Activated T-helper 17 cell treated with anti-CD3 and anti-CD28 coated beads, Interleukin-2, amount 50 U/mL, for 72 hours (primary cell): ENCODE data around the gene SLC25A52. TPM values are rescaled to one million over a fixed set of nuclear protein-coding genes. Genes with fewer than 3 reads are reported as not detected.
A peak's percentile ranks its signal among the peaks of the same experiment; 100 is the strongest.
"Not testable (repeated sequence)": the region's sequence is repeated elsewhere in the genome, so short reads cannot be mapped to it uniquely, and the experiment has no call there.

Experiments used
- ATAC-seq: fragments of 150-1000 bp; cut with Tn5 transposase; replicated peaks from 2 replicates; pipeline ENCODE4 v1.10.0; 2021; ENCODE audit warnings: mild to moderate bottlenecking, moderate library complexity
- H3K27ac Mint-ChIP-seq: one replicate; pipeline ENCODE4 v1.8.0; 2022; ENCODE audit warnings: mixed read lengths
- H3K27me3 Mint-ChIP-seq: one replicate; pipeline ENCODE4 v1.8.0; 2022; ENCODE audit warnings: mixed read lengths
- H3K36me3 Mint-ChIP-seq: one replicate; pipeline ENCODE4 v1.8.0; 2022; ENCODE audit warnings: low read depth, mild to moderate bottlenecking, mixed read lengths
- H3K4me1 Mint-ChIP-seq: one replicate; pipeline ENCODE4 v1.8.0; 2022; ENCODE audit warnings: mixed read lengths
- H3K4me3 Mint-ChIP-seq: one replicate; pipeline ENCODE4 v1.8.0; 2022; ENCODE audit warnings: mild to moderate bottlenecking, mixed read lengths
- H3K9me3 Mint-ChIP-seq: one replicate; pipeline ENCODE4 v1.8.0; 2022; ENCODE audit warnings: mixed read lengths
- total RNA-seq, 2 donors: library from RNA; stranded (reverse); gene quantifications; one replicate each; pipeline ENCODE4 v1.2.3, GENCODE V29; 2022

Gene SLC25A52
- total RNA-seq, 2 donors from 2014 or later: not detected

GRCh38 chr18:31773774-31774476 is 13.2 kb upstream of the SLC25A52 start:
- H3K27me3 Mint-ChIP-seq: peaks cover 3% of the 10 kb centered on the region
- H3K36me3 Mint-ChIP-seq: no peaks in the 10 kb centered on the region
- no peak overlapping the region for H3K4me3 Mint-ChIP-seq
- H3K27ac Mint-ChIP-seq: no peak overlapping the region
- H3K4me1 Mint-ChIP-seq: no peaks in the 10 kb centered on the region
- H3K9me3 Mint-ChIP-seq: peaks cover 6% of the 10 kb centered on the region
- ATAC-seq: no peak

DNA sequence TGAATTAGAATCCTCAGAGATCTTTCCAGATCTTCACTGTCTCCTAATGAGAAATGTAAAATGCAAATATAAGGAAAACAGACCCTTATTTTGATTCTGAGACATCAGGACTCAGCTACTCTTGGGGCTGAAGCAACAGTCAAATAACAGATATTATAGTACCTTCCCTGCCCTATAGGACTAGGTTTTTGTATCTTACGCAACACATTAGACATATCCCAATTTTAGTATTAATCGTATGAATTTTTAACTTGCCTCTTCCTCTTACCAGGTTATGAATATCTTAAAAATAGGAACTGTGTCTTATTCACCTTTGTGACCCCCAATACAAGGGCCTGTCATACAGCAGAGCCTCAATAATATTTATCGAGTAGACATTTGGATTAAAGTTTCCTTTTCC is 12.0 kb upstream of the SLC25A52 start:
- Mint-ChIP-seq H3K27me3 (peaks cover 6% of the 10 kb centered on the region), H3K36me3 (no peaks in the 10 kb centered on the region)

GRCh38 chr18:31750273-31750672 is 10.4 kb downstream of the SLC25A52 start:
- Mint-ChIP-seq H3K9me3 (no peaks in the 10 kb centered on the region), H3K36me3 (no peaks in the 10 kb centered on the region), H3K27ac (no peak overlapping the region), H3K27me3 (peaks cover 13% of the 10 kb centered on the region), H3K4me3 (no peak overlapping the region), H3K4me1 (no peaks in the 10 kb centered on the region)
- no peak for ATAC-seq

More for the DNA sequence above, 12.0 kb upstream of the SLC25A52 start:
- Mint-ChIP-seq H3K27ac (no peak overlapping the region), H3K4me1 (no peaks in the 10 kb centered on the region), H3K4me3 (no peak overlapping the region), H3K9me3 (no peaks in the 10 kb centered on the region)
- ATAC-seq: no peak

DNA sequence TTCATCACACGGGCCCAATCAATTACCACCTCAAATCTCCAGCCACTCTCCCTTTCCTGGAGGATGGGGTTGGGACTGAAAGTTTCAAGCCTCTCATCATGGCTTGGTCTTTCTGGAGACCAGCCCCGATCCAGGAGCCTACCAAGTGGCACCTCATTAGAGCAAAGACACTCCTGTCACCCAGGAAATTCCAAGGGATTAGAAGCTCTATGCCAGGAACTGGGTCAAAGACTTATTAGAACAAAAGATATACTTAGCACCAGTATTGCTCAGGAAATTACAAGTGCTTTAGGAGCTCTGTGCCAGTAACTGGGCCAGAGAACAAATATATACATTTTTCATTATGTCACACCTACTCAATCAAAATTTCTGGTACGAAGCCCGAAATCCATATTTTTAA is 14.3 kb downstream of the SLC25A52 start:
- ATAC-seq: no peak
- H3K4me1 Mint-ChIP-seq: no peaks in the 10 kb centered on the region
- H3K36me3 Mint-ChIP-seq: no peaks in the 10 kb centered on the region
- no peaks in the 10 kb centered on the region for H3K9me3 Mint-ChIP-seq
- H3K27ac Mint-ChIP-seq: no peak overlapping the region
- H3K4me3 Mint-ChIP-seq: no peak overlapping the region
- peaks cover 12% of the 10 kb centered on the region for H3K27me3 Mint-ChIP-seq

DNA sequence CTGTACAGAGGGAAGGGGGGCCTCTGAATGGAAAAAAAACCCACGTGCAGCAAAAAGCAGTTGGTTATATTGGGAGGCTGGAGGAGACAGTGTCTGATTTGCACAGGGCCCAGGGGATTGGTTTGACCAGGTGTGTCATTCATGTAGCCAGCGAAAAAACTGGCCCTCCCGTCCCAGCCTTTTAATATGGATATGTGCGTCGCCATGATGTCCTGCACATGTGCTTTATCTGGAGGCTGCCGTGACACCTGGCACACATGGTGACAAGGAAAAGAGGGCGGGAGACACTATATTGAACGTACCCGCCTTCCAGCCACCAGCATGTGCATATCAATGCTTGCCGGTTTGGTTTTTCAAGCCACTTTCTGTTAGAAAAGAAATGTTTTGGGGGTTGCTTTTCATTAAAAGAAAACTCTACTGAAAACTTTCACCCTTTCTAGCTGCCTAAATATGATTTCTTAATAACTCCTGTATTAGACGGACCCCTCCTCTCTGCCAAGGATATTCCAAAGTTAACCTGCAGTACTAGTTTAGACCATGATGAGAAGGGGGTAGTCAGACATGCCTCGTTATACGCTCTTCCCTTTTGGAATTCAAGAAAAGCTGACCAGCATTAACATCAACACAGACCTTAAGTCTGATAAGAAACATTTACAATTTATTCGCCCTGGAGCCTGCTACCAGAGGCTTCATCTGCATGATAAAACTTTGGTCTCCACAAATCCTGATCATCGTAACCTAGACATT is 16.2 kb downstream of the SLC25A52 start:
- H3K4me1 Mint-ChIP-seq: no peaks in the 10 kb centered on the region
- H3K4me3 Mint-ChIP-seq: no peak overlapping the region
- no peaks in the 10 kb centered on the region for H3K36me3 Mint-ChIP-seq
- peaks cover 9% of the 10 kb centered on the region for H3K27me3 Mint-ChIP-seq
- no peak for ATAC-seq
- H3K27ac Mint-ChIP-seq: no peak overlapping the region
- no peaks in the 10 kb centered on the region for H3K9me3 Mint-ChIP-seq

GRCh38 chr18:31743600-31743999 is 17.1 kb downstream of the SLC25A52 start:
- not testable (repeated sequence) for H3K27ac Mint-ChIP-seq, H3K4me3 Mint-ChIP-seq, H3K4me1 Mint-ChIP-seq, H3K27me3 Mint-ChIP-seq, H3K36me3 Mint-ChIP-seq, ATAC-seq, H3K9me3 Mint-ChIP-seq

- H3K9me3 Mint-ChIP-seq: peaks cover 7% of the 10 kb centered on the region
- H3K36me3 Mint-ChIP-seq: no peaks in the 10 kb centered on the region
- H3K4me1 Mint-ChIP-seq: no peaks in the 10 kb centered on the region
- no peak overlapping the region for H3K4me3 Mint-ChIP-seq
- no peak for ATAC-seq
- peaks cover 4% of the 10 kb centered on the region for H3K27me3 Mint-ChIP-seq
- H3K27ac Mint-ChIP-seq: no peak overlapping the region
Measured at GRCh38 chr18:31741097-31741735, 19.5 kb downstream of the SLC25A52 start.

DNA sequence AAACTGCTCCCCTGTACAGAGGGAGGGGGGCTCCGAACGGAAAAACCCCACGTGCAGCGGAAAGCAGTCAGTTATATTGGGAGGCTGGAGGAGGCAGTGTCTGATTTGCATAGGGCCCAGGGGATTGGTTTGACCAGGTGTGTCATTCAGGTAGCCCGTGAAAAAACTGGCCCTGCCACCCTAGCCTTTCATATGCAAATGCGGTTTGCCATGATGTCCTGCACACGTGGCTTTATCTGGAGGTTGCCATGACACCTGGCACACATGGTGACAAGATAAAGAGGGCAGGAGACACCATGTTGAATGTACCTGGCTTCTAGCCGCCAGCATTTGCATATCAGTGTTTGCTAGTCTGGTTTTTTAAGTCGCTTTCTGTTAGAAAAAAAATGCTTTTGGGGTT is 20.5 kb downstream of the SLC25A52 start:
- Mint-ChIP-seq H3K4me1 (no peaks in the 10 kb centered on the region), H3K9me3 (peaks cover 7% of the 10 kb centered on the region), H3K27me3 (peaks cover 4% of the 10 kb centered on the region), H3K27ac (no peak overlapping the region), H3K36me3 (no peaks in the 10 kb centered on the region), H3K4me3 (no peak overlapping the region)
- ATAC-seq: no peak

- peaks cover 4% of the 10 kb centered on the region for H3K27me3 Mint-ChIP-seq
- ATAC-seq: no peak
- no peaks in the 10 kb centered on the region for H3K36me3 Mint-ChIP-seq
- peaks cover 7% of the 10 kb centered on the region for H3K9me3 Mint-ChIP-seq
- no peaks in the 10 kb centered on the region for H3K4me1 Mint-ChIP-seq
- H3K27ac Mint-ChIP-seq: no peak overlapping the region
- no peak overlapping the region for H3K4me3 Mint-ChIP-seq
Measured at GRCh38 chr18:31739651-31740050, 21.0 kb downstream of the SLC25A52 start.

GRCh38 chr18:31738460-31739407 is 21.9 kb downstream of the SLC25A52 start:
- Mint-ChIP-seq H3K27me3 (peaks cover 4% of the 10 kb centered on the region), H3K27ac (peak overlapping the region; percentile 42), H3K4me1 (no peaks in the 10 kb centered on the region), H3K9me3 (peaks cover 7% of the 10 kb centered on the region), H3K4me3 (no peak overlapping the region), H3K36me3 (no peaks in the 10 kb centered on the region)
- ATAC-seq: no peak

DNA sequence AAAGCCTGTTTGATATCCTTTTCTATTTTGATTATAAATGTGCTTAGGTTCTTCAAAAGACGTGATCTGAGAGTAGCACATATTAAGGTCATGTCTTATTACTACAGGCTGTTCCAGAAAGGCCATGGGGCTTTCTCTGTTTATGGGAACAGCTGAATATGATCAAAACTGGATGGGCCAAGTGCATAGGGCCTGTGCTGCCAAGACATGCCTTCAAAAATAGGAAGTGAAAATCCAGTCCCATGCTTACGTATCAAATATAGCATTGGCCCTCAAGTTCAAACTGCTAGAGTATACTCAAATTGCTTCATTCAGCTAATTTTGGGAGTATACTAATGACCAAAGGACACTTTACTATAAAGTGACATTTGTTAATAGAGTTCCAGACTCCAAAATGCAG is 24.1 kb downstream of the SLC25A52 start:
- ATAC-seq: no peak
- Mint-ChIP-seq H3K36me3 (no peaks in the 10 kb centered on the region), H3K27ac (no peak overlapping the region), H3K27me3 (no peaks in the 10 kb centered on the region), H3K9me3 (peaks cover 7% of the 10 kb centered on the region), H3K4me3 (no peak overlapping the region), H3K4me1 (no peaks in the 10 kb centered on the region)

DNA sequence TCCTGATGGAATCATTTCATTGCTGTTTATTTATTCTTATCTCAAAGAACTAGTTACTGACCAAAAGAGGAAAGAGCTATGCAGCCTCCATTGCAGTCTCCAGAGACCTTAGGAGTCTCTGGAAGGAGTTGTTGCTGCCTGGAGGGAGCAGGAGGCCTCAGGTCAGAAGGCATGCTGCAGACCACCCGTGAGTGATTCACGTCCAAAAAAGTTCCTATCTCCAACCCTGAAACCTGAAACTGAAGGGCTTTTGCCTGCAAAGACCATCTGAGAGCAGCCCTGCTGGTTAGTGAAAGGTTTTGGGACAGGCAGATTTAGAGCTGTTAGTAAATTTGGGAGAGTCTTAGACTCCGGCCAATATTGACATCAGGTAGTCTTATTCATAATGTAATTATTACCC is 29.1 kb downstream of the SLC25A52 start:
- no peak for ATAC-seq
- Mint-ChIP-seq H3K27me3 (peaks cover 11% of the 10 kb centered on the region), H3K4me1 (no peaks in the 10 kb centered on the region), H3K27ac (no peak overlapping the region), H3K36me3 (no peaks in the 10 kb centered on the region), H3K4me3 (no peak overlapping the region), H3K9me3 (no peaks in the 10 kb centered on the region)

DNA sequence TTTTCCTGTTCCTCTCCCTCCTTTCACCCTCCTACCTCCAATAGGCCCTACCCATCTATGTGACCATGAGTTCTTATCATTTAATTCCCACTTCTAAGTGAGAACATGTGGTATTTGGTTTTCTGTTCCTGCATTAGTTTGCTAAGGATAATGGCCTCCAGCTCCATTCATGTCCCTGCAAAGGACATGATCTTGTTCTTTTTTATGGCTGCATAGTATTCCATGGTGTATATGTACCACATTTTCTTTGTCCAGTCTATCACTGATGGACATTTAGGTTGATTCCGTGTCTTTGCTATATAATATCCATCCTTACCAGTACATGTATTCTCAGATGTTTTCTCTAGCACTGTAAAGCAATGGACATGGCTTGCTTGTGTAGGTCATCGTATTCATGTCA is 31.5 kb downstream of the SLC25A52 start:
- H3K9me3 Mint-ChIP-seq, H3K36me3 Mint-ChIP-seq, H3K27ac Mint-ChIP-seq, ATAC-seq, H3K4me3 Mint-ChIP-seq, H3K4me1 Mint-ChIP-seq: not testable (repeated sequence)
- H3K27me3 Mint-ChIP-seq: peaks cover 16% of the 10 kb centered on the region
